Skin of body (tissue), 2 donors: ENCODE data around the gene CYB5R2. TPM values are rescaled to one million over a fixed set of nuclear protein-coding genes. Genes with fewer than 3 reads are reported as not detected.
"Not testable (repeated sequence)": the region's sequence is repeated elsewhere in the genome, so short reads cannot be mapped to it uniquely, and the experiment has no call there.

ENCODE experiments used
- DNase-seq: peaks from one replicate; lab custom pipeline; 2025; lab: John Stamatoyannopoulos, UW
- total RNA-seq: library from RNA; depleted of rRNA; stranded (reverse); fragments of >200 nt; gene quantifications from one replicate; pipeline ENCODE4 v1.2.3, GENCODE V29; 2014

The CYB5R2 gene
- total RNA-seq, 1 donor from 2014 or later: 13.8 TPM

DNA sequence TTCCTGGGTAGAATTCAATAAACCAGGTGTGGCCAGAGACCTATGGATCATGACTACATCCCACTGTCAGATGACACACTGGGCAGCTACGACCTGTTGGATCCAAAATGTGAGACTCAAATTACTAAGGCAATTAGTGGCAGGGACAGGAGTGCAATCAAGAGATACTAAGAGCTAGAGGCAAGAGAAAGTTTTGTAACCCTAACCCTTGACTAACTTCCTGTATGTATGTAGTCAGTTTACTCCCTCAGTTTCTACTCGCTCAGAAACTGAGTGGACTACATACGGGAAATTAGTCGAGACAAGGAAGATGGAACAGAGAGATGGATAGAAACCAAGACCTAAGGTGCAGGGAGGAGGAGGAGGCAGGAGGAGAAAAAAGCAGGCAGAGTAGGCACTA lies 2.7 kb downstream of the CYB5R2 start:
- no peak for DNase-seq

DNA sequence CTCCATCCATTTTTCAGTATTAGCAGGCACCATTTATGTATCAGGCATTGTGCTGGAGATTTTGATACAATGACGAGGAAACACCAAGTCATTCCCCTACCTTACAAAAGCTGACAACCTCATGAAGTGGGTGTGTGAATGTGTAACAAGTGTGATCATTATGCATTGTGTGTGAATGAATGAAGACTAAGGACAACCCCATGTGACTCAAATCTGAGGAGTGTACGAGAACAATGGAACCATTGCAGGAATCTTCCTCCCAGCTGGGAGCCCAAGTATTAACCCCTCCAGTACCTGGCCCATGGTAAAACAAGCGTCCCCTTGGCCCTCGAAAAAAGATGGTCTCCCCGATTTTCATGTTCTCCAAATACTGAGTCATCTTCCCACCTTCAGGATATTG lies 4.4 kb downstream of the CYB5R2 start:
- no peak for DNase-seq

DNA sequence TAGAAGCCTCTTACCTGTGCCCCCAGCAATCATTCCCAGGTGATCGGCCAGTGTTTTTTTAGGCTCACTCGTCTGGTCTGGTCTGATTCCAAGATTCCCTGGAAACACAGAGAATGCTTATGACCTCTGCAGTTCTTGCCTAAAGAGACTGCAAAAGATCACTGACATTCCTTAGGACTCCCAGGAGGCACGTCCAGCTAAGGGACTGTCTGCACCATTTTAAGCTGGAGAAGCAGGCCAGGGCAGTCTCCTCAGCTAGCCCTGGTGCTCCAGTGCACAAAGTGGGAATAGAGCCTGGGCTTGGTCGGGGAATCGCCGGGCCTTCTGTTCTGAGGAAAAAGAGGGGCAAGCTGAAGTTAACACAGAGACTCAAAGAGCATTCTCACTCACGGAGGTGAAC lies 4.8 kb downstream of the CYB5R2 start:
- no peak for DNase-seq

DNA sequence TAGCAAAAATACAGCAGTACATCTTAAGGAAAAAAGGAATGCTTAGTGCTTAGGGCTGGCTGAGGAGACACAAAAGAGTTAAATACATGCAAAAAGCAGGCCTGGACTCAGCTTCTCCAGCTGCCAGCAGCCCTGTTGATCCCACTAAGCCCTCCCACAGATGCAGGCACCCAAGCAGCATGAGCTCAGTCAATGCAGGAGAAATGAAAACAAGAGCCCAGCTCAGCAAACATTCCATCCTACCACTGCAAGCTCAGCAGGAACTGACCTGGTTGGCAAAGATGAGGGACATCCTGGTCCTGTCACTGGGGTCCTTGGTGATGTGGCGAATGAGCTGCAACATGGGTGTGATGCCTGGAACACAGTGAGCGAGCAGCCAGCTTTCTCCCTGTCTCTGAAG lies 5.8 kb downstream of the CYB5R2 start:
- no peak for DNase-seq

DNA sequence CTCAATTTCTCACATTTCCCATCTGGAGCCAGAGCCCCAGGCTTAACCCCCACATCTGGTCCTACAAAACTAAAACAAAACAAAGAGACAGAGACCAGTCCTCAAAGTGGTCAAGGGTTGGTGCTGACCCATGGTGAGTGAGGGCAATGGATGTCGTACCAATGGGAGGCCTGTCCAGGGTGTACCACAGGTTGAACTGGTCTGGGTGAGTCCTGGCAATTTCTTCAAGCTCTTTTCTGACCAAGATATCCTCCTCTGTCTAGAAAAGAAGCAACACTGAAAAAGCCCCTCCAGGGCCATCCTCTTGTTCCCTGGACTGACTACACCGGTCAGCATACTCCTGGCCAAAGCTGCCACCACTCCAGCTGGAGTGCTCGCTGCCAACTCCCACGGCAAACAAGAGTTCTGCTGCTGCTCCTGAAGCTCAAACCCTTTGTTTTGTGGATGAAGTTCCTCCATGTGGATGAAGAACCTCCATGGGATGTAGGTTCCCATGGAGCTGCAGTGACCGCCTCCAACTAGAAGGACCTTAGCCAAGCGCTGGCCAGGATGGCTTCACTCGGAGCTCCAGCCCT lies 6.9 kb downstream of the CYB5R2 start:
- no peak for DNase-seq

DNA sequence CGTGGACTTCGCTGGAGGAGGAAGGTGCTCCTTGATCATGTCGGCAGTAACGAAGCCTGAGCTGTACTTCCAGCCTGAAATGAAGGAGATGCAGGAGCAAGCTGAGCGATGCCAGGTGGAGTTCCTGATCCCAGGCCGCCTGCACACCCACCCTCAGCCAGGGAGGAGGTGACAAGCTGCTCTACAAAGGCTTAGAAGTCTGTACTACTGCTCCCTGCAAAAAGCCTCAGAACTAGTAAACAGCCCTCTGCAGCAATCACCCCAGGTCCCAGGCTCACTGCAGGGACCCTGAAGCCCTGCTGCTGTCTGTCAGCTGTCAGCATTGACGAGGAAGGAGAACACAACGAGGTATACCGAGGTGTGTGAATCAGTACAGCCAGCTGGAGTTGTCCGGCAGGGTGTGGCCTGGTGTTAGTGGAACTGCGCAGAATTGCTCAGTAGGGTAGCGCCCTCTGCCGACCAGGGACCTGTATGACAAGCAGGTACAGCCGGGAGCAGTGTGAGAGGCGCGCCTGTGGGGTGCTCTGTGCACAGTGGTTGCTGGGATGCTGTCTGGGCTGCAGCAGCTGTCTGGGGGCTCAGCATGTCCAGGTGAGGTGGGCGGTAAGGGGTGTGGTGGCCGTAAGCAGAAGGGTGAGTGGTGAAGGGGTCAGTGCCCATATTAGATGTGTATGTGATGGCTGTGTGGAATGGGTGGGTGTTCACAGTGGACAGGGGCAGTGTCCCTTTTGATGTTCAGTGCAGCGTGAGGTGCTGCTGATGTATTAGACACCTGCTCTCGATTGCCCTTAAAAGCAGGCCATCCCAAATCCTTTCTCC lies 7.6 kb downstream of the CYB5R2 start:
- DNase-seq: no peak

DNA sequence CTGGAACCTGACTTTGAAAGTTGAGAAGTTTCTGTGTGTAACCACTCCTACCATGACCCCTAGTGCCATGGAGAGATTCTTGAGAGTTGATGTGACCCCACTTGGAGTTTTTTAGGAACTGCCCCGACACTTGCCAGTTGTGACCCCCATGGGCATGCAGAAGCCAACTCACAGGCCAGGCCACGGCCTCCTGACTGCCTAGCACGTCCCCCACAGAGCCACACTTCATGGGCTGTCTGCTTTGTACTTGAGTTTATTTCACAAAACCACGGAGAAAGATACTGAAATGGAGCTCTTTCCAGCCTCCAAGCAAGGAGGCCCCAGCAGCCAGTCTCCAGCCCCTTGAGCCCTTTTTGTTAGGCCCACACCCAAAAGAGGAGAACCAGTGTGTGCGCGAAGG lies 8.4 kb downstream of the CYB5R2 start:
- no peak for DNase-seq

DNA sequence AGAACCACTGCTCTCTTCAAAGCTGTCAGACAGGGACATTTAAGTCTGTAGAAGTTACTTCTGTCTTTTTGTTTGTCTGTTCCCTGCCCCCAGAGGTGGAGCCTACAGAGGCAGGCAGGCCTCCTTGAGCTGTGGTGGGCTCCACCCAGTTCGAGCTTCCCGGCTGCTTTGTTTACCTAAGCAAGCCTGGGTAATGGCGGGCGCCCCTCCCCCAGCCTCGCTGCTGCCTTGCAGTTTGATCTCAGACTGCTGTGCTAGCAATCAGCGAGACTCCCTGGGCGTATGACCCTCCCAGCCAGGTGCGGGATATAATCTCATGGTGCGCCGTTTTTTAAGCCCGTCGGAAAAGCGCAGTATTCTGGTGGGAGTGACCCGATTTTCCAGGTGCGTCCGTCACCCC lies 9.8 kb downstream of the CYB5R2 start:
- not testable (repeated sequence) for DNase-seq

DNA sequence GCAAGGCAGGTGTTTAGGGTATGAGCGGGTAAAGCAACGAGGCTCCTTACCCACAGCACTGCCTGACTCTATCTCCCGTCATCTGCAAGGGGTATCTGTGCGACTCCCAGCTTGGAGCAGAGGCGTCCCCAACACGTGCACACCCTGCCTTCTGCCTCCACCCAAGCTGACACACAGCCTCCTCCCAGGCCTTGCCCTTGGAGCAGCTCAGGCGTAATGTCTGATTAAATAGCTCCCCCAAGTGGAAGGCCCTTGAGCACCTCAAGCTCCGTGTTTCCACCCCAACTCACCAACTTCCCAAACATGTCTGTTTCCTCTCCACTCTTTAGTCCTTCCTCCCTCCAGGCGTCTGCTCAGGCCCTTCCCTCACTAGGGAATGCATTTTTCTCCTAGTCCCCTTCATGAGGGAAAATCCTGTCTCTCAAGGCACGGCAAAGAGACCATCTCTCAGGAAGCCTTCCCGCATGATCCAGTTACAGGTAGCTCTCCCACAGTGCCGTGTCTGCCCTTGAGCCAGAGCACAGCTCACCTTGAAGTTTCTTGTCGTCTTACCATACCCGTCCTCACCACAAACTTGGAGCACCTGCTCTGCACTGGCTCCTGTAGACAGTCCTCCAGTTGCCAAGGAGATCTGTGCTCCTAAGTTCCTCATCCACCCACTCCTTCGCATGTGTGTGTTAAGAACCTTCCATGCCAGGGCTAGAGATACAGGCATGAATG lies 15.8 kb downstream of the CYB5R2 start:
- peak; percentile 15 for DNase-seq

DNA sequence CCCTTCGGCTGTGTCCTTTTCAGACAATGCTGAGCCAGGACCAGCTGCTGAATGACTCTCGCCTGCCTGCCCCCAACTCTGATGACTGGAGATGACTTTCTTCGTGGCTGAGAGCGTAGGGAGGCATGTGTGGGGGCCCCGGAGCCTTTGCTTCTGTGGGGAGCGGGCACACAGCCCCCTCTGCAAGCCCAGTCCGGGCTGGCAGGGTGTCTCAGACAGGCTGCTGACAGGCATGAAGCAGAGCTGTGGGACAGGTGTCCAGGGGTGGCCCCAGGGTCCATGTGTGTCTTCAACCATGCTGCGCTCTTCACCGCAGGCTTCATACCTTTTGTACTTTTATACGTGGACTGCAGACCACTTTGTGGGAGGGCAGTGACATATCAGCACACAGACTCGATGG lies 16.6 kb downstream of the CYB5R2 start:
- DNase-seq: no peak

DNA sequence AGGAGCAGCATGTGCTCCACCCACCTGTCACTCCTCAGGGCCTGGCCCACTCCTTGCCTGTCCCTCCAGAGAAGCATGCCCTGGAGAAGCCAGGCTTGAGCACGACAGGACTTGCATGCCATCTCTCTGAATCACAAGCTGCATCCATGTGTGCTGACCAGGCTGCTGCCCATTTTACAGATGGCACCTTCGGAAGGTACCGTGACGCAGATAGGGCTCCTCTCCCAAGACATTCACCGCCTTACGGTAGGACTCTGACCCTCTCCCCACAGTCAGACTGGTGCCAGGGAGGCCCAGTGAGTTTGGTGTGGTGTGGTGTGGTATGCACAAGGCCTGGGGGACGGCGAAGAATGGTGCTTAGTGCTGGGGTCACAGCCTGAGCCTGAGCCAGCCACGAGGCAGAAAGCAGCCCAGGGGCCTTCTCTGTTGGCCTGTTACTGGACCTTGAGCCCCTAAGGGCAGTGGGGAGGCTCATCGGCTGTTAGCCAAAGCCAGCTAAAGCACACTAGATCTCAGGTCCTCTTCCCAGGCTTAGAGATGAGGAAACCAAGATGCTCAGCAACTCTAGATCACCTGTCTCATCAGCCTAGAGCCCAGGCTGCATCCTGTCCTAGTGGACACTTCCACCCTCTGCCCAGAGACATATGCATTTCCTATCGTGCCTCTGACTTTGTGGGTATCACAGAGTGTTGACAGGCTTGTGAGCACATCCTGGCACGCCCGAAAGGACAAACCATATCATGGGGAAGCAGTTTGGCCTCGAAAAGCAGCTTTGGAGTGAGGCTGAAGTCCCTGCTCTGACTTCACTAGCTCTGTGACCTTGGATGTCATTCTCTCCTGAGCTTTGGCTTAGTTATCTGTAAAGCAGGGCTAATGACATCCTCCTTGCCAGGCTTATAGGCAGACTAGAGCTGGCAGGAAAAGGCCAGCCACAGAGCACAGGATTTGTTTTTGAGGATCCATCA lies 17.8 kb downstream of the CYB5R2 start:
- no peak for DNase-seq

DNA sequence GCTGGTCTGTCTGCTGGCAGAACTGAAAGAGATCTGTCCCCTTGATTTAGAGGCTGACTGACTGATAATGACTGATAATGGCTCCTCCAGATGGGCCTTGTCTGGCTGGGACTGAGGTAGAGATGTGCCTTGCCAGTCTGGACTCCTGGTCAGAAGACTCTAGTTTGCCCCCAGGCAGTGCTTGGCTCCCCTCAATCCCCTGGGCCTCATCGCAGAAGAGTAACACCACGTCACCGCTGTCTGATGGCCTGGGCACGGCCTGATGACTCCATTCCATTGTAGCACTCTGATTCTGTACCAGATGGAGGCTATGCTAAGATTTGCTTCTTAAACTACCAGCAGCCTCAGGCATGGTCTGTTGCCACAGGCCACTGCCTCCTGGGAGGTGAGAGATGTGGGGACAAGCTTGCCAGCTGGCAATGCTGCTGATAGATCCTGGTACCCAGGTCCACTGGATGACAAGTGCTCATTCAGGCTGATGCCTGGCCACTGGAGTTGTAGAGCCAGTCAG lies 19.1 kb downstream of the CYB5R2 start:
- no peak for DNase-seq

DNA sequence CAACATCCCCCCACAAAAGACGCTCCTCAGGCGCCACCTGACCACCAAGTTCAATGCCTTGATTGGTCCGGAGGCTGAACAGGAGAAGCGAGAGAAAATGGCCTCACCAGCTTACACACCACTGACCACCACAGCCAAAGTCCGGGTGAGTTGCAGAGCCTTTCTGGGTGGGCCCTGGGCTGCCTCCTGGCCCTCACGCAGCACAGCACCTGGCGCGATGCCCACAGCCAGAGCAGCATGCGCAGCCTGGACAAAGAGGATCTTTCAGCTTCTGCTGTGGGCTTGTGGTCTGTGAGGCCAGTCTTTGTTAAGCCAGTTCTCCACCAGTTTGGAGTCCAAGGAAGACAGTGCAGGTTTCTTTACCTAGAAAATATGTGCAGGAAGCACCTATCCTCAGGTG lies 21.6 kb downstream of the CYB5R2 start:
- DNase-seq: no peak

DNA sequence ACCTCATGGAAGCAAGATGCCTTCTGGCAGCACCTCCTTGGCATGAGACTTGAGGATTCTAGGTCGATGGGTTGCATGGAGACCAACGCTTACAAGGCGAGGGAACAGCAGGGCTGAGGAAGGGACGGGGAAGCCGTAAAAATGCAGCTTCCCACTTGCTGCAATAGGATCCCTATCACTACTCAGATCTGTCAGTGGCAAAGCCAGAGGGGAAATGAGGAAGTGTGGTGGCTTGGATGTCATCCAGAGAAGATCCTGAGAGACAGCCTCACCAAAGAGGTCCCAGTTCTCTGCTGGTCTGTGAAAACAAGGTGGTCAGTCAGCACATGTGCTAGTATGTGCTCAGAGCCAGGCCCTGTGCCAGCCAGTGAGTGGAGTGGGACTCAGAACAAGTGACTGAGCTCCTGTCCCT lies 22.2 kb downstream of the CYB5R2 start:
- DNase-seq: no peak

DNA sequence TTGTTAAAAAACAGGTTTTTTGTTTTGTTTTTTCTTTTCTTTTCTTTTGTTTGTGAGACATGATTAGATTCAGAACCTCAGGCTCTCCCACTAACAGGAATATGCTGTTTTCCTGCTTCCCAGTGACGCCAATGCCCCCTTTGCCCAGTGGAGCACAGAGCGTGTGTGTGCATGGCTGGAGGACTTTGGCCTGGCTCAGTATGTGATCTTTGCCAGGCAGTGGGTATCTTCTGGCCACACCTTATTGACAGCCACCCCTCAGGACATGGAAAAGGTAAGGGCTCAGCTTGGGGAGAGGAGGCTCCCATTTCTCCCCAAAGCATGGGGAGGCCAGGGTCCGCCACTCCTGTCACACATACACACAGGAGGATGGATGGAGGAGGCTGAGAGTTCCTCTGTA lies 25.0 kb downstream of the CYB5R2 start:
- no peak for DNase-seq

DNA sequence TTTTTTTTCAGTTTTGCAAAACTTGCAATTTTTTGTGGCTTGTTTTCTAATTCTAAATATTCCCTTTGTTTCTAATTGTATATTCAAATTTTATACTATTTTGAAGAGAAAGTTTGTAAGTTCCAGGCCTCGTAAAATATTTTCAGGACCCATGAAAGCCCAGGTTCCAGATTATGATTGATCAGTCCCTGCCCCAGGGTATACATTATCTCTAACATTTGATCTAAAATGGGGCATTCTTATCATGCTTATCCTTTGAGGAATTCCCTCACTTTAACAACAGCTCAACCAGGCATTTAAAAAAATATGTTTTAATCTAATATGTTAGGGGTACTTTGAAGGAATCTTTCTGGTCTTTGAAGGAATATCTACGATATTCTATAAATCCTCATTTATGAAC lies 26.4 kb downstream of the CYB5R2 start:
- DNase-seq: no peak

DNA sequence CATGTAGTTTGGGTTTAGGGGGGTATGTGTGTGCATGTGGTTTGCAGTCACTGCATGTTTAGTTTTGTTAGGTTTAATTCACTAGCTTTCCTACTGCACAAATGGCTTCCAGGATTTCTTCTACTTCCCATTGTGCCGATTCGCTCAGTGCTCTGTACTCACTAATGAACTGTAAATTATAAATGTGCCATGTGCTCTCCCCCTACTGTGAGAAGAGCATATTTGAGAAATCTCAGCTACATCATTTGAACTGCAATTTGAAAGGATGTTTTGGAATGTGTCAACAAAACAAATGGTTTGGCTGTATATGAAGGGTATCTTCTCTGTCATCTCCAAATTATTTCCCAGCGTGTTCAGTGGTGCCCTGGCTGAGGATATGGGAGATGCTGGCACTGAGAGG lies 28.1 kb downstream of the CYB5R2 start:
- DNase-seq: no peak

DNA sequence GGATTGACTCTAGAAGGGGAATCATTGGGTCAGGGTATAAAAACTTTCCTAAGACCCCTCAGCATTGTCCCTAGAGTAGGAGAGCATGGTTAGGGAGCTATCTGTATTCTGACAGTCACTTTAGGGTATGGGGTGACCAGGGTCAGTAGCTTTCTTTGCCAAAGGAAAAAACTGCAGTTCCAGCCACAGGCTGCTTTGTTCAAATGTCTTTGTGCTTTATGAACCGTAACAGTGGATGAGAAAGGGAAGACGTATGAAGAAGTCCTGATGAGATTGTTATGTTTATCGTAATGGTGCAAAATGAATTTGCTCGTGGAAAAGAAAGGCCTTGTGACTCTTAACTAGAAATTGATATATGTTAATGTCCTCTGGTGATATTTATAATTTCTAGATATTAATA lies 30.0 kb downstream of the CYB5R2 start:
- DNase-seq: no peak

DNA sequence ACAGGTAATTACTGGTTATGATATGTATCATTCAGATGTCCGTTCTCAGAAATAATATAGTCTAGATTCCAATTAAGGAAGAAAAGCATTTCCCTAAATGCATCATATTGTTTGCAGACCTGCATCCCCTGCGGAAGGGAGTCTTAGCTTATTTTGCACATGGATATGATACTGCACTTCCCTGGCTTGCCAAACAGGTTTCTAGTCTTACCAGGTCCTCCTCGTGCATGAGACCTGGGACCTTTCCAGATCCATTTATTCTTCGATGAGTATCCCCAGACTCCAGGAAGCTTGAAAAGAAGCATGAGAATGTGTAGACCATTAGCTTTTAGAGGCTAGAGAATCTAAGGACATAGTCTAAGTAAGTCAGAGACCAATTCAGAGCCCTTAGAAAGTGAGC lies 30.6 kb downstream of the CYB5R2 start:
- no peak for DNase-seq

DNA sequence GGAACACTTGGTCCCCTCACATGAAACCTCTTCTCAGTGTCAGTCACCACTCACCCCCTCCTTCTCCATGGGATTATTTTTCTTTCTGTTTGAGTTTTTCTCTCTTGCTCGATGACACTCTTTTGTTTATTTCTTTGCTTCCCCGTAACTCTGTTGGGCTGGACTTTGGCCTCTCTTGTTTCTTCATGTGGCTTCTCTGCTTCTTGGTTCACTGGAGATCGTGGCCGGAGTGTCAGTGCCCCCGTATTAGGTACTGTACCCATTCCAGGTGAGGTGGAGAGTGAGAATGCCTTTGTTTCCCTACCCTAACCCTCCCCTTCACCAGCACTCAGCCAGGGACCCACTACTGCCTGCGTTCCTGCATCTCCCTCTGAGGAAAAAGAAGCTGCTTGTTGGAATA lies 32.5 kb downstream of the CYB5R2 start:
- DNase-seq: no peak

DNA sequence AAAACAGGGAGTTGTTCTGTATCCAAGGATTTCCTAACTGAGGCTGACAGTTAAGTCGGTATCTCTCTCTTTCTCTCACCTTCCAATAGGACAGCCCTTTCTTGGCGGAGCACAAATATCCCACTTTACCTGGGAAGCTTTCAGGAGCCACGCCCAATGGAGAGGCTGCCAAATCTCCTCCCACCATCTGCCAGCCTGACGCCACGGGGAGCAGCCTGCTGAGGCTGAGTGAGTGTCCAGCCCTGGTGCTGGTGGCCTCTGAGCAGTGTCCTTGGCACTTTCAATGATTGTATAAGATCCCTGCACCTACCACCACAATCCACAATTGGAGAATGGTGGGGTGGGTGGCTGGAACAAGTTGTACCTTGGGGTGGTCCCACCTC lies 33.7 kb downstream of the CYB5R2 start:
- DNase-seq: no peak
